Measurements from ENCODE around the gene PAX4. TPM values are rescaled to one million over a fixed set of nuclear protein-coding genes. Genes with fewer than 3 reads are reported as not detected.

Gene PAX4
- polyA plus RNA-seq, 3 donors: not detected

DNA sequence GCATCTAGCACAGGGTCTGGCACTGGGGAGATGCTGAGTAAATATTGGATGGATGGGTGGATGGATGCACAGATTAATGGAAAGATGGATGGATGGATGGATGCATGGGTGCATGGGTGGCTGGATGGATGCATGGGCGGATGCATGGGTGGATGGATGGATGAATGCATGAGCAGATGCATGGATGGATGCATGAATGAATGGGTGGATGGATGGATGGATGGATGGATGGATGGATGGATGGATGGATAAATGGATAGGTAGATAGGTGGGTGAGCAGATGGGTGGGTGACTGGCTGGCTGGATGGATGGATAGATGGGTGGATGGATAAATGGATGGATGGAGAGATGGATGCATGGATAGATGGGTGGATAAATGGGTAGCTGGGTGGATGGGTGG, 5.7 kb downstream of the PAX4 start:
- Mint-ChIP-seq H3K9me3 (peaks cover 8 to 23% (median 17%) of the 10 kb centered on the region in 7 donors), H3K36me3 (no peaks in the 10 kb centered on the region), H3K27ac (no peak overlapping the region), H3K4me3 (no peak overlapping the region), H3K27me3 (ENCODE audit: low read depth in 3 of 3) (peaks cover 9 to 29% (median 13%) of the 10 kb centered on the region in 3 donors), H3K4me1 (no peaks in the 10 kb centered on the region)
- Histone ChIP-seq H3K4me1 (ENCODE audit: control insufficient read depth in 1 of 2, insufficient read depth in 2 of 2, low read length in 2 of 2) (no peaks in the 10 kb centered on the region), H4K20me1 (ENCODE audit: insufficient read depth, low read length) (no peaks in the 10 kb centered on the region), H3K36me3 (replicated peaks in 1 of 2; ENCODE audit: control insufficient read depth in 1 of 2, insufficient read depth in 2 of 2, low read length in 2 of 2) (no peaks in the 10 kb centered on the region), H3K27me3 (ENCODE audit: control insufficient read depth in 2 of 2, insufficient read depth in 2 of 2, low read length in 2 of 2) (peaks cover 0 to 2% of the 10 kb centered on the region in 2 donors), H3K9ac (ENCODE audit: insufficient read depth, low read length, poor library complexity, severe bottlenecking) (no peak overlapping the region), H3K79me2 (ENCODE audit: insufficient read depth, low read length) (no peaks in the 10 kb centered on the region), H3K4me3 (replicated peaks in 1 of 3; ENCODE audit: low read depth in 2 of 3, low read length in 3 of 3) (no peak overlapping the region), H3K27ac (ENCODE audit: low read depth in 1 of 2, low read length in 2 of 2) (no peak overlapping the region), H2AFZ (ENCODE audit: insufficient read depth, low read depth, low read length, poor library complexity, severe bottlenecking) (no peak overlapping the region), H3K9me3 (replicated peaks in 1 of 2; ENCODE audit: control insufficient read depth in 1 of 2, insufficient read depth in 1 of 2, low read length in 2 of 2) (peaks cover 0 to 19% of the 10 kb centered on the region in 2 donors), H3K4me2 (replicated peaks; ENCODE audit: extremely low read depth, low read length, poor library complexity, severe bottlenecking) (no peak overlapping the region)
- intact Hi-C loops (cut with micrococcal nuclease): no loop called here
- WGBS (ENCODE audit: insufficient coverage): 71% methylated on average over 1 of the region's 1 CpG
- TF ChIP-seq, protein P1, sequence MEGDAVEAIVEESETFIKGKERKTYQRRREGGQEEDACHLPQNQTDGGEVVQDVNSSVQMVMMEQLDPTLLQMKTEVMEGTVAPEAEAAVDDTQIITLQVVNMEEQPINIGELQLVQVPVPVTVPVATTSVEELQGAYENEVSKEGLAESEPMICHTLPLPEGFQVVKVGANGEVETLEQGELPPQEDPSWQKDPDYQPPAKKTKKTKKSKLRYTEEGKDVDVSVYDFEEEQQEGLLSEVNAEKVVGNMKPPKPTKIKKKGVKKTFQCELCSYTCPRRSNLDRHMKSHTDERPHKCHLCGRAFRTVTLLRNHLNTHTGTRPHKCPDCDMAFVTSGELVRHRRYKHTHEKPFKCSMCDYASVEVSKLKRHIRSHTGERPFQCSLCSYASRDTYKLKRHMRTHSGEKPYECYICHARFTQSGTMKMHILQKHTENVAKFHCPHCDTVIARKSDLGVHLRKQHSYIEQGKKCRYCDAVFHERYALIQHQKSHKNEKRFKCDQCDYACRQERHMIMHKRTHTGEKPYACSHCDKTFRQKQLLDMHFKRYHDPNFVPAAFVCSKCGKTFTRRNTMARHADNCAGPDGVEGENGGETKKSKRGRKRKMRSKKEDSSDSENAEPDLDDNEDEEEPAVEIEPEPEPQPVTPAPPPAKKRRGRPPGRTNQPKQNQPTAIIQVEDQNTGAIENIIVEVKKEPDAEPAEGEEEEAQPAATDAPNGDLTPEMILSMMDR (IDR thresholded peaks at IDR 0.05): no peak
- no peak for DNase-seq

DNA sequence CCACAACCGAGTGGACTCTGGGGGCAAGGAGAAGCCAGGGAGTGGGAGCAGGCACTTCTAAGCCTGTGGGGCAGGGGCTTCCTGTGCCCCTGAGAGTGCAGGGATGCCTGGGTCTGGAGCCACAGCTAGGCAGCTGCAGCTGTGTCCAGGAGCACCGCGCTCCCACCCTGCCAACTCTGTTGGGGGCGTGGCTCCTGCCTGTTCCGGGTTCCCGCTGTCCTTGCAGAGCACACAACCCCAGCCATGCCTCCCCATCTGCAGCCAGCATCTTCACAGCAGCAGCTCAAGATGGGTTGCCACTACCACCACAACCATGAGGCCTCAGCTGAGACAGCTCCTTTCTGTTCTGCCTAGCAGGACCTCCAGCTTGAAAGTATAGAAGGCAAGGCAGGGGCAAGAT, 8.6 kb downstream of the PAX4 start:
- intact Hi-C loops (cut with micrococcal nuclease): no loop called here
- Histone ChIP-seq H3K4me2 (replicated peaks; ENCODE audit: extremely low read depth, low read length, poor library complexity, severe bottlenecking) (no peak overlapping the region), H2AFZ (ENCODE audit: insufficient read depth, low read depth, low read length, poor library complexity, severe bottlenecking) (no peak overlapping the region), H3K27ac (ENCODE audit: low read depth in 1 of 2, low read length in 2 of 2) (no peak overlapping the region), H3K9me3 (replicated peaks in 1 of 2; ENCODE audit: control insufficient read depth in 1 of 2, insufficient read depth in 1 of 2, low read length in 2 of 2) (peaks cover 0 to 19% of the 10 kb centered on the region in 2 donors), H3K79me2 (ENCODE audit: insufficient read depth, low read length) (no peaks in the 10 kb centered on the region), H3K4me3 (replicated peaks in 1 of 3; ENCODE audit: low read depth in 2 of 3, low read length in 3 of 3) (no peak overlapping the region), H3K27me3 (ENCODE audit: control insufficient read depth in 2 of 2, insufficient read depth in 2 of 2, low read length in 2 of 2) (no peaks in the 10 kb centered on the region), H3K9ac (ENCODE audit: insufficient read depth, low read length, poor library complexity, severe bottlenecking) (no peak overlapping the region), H3K36me3 (replicated peaks in 1 of 2; ENCODE audit: control insufficient read depth in 1 of 2, insufficient read depth in 2 of 2, low read length in 2 of 2) (no peaks in the 10 kb centered on the region), H4K20me1 (ENCODE audit: insufficient read depth, low read length) (no peaks in the 10 kb centered on the region), H3K4me1 (ENCODE audit: control insufficient read depth in 1 of 2, insufficient read depth in 2 of 2, low read length in 2 of 2) (no peaks in the 10 kb centered on the region)
- Mint-ChIP-seq H3K9me3 (peaks cover 10 to 24% (median 17%) of the 10 kb centered on the region in 7 donors), H3K4me3 (no peak overlapping the region), H3K36me3 (no peaks in the 10 kb centered on the region), H3K4me1 (no peaks in the 10 kb centered on the region), H3K27me3 (ENCODE audit: low read depth in 3 of 3) (peaks cover 5 to 14% (median 6%) of the 10 kb centered on the region in 3 donors), H3K27ac (peak overlapping the region in 1 of 7 donors; percentile 34)
- DNase-seq: no peak
- TF ChIP-seq, protein P1 (IDR thresholded peaks at IDR 0.05): no peak
- 97% methylated on average over 6 of the region's 6 CpGs for whole genome bisulfite sequencing (ENCODE audit: insufficient coverage)
